Erythroblast (primary cell): ENCODE measurements around the gene RAB11FIP2.
"Not testable (repeated sequence)": the region's sequence is repeated elsewhere in the genome, so short reads cannot be mapped to it uniquely, and the experiment has no call there.

Source experiments
- DNase-seq, 2 experiments: peaks; one replicate each; lab custom pipeline; 2025; lab: John Stamatoyannopoulos, UW
- GATA1 ChIP-seq: IDR thresholded peaks from 2 replicates; pipeline ENCODE4 v1.6.1; 2011; ENCODE audit warnings: low read depth, mild to moderate bottlenecking, control low read depth, low read length, moderate library complexity
- POLR2A ChIP-seq: IDR thresholded peaks from 2 replicates; pipeline ENCODE4 v1.6.1; 2011; ENCODE audit warnings: mild to moderate bottlenecking, low read length

RAB11FIP2 gene, protein sequence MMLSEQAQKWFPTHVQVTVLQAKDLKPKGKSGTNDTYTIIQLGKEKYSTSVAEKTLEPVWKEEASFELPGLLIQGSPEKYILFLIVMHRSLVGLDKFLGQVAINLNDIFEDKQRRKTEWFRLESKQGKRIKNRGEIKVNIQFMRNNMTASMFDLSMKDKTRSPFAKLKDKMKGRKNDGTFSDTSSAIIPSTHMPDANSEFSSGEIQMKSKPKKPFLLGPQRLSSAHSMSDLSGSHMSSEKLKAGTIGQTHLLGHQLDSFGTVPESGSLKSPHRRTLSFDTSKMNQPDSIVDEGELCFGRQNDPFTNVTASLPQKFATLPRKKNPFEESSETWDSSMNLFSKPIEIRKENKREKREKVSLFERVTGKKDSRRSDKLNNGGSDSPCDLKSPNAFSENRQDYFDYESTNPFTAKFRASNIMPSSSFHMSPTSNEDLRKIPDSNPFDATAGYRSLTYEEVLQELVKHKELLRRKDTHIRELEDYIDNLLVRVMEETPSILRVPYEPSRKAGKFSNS

GRCh38 chr10:118046395-118047156, at the start of gene RAB11FIP2:
TSS of gene RAB11FIP2 (minus strand) at chr10:118046941. CDS start at chr10:118046163, 778 bp downstream.
- TF ChIP-seq GATA1: no peak
- peak; percentile 63 for TF ChIP-seq POLR2A
- peak; percentile 93 to 96 for DNase-seq

GRCh38 chr10:118096022-118096421, 49.3 kb upstream of the RAB11FIP2 start:
- TF ChIP-seq GATA1 (no peak), POLR2A (no peak)
- DNase-seq: no peak

- DNase-seq: no peak
- no peak for TF ChIP-seq GATA1
Observed at GRCh38 chr10:118092209-118092608, 45.5 kb upstream of the RAB11FIP2 start.

DNA sequence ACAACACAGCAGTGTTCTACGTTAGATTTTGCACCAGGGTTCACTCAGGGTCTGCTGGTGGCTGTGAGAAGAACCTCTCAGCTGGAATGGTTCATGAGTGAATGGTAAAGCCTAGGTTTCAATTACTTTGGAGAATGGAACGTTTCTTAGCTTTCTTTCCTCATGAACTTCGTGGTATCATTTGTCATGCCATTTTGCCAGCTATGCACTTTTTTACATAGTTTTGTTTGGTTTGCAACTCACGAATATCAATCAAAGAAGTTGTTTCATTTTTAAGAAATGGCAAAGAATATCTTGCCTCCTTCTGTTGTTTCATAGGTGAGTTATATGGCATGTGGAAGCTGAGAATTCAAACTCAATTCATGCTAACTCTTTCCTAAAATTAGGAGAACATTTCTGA, 34.1 kb upstream of the RAB11FIP2 start:
- TF ChIP-seq GATA1: no peak
- TF ChIP-seq POLR2A: no peak

GRCh38 chr10:118076705-118077104, 30.0 kb upstream of the RAB11FIP2 start:
- no peak for TF ChIP-seq POLR2A

More for the DNA sequence above, 34.1 kb upstream of the RAB11FIP2 start:
- DNase-seq: no peak

GRCh38 chr10:118072840-118073239, 26.1 kb upstream of the RAB11FIP2 start:
- TF ChIP-seq GATA1 (no peak), POLR2A (no peak)
- DNase-seq: no peak

More at GRCh38 chr10:118076705-118077104, 30.0 kb upstream of the RAB11FIP2 start:
- DNase-seq: no peak

DNA sequence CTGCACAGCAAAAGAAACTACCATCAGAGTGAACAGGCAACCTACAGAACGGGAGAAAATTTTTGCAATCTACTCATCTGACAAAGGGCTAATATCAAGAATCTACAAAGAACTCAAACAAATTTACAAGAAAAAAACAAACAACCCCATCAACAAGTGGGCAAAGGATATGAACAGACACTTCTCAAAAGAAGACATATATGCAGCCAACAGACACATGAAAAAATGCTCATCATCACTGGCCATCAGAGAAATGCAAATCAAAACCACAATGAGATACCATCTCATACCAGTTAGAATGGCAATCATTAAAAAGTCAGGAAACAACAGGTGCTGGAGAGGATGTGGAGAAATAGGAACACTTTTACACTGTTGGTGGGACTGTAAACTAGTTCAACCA, 20.6 kb upstream of the RAB11FIP2 start:
- not testable (repeated sequence) for DNase-seq

GRCh38 chr10:118062798-118063238, 16.1 kb upstream of the RAB11FIP2 start:
- no peak for DNase-seq
- no peak for TF ChIP-seq POLR2A
- TF ChIP-seq GATA1: no peak

DNA sequence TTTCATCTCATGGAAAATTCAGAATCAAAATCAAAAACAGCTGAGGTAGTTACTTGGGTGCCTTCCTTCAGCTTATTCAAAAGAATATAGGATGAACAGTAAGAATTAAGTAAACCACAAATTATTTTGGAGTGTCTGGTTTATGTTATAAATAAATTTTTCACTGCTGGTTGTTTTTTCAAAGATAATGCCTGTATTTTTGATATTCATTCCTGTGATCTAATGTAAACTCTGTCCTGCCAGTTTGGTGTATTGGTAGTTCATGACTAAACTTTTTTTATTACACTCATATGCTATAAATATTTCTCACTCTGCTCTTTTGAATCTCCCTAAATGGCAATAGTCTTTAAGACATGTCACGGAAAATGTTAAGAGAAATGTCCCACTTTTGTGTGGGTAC, 11.6 kb upstream of the RAB11FIP2 start:
- no peak for DNase-seq
- TF ChIP-seq POLR2A (no peak), GATA1 (no peak)

DNA sequence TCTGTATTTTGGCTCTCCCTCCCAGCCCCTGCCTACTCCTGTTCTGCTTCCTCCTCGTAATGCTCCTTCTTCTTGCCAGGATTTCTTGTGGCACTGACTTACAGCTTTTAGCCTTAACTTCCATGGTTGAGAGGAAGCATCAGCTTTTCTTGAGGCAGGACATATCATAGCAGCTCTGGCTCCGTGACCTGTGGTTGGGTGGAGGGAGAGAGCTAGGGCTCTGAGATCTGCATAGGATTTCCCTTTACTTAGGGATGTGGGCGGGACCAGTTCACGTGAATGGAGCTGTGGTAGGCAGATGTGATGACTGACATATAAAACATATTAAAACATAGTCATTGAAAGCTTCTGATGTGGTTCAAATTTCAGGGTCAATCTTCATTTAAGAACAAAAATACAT, 10.6 kb upstream of the RAB11FIP2 start:
- no peak for DNase-seq
- TF ChIP-seq POLR2A: no peak
- no peak for TF ChIP-seq GATA1

DNA sequence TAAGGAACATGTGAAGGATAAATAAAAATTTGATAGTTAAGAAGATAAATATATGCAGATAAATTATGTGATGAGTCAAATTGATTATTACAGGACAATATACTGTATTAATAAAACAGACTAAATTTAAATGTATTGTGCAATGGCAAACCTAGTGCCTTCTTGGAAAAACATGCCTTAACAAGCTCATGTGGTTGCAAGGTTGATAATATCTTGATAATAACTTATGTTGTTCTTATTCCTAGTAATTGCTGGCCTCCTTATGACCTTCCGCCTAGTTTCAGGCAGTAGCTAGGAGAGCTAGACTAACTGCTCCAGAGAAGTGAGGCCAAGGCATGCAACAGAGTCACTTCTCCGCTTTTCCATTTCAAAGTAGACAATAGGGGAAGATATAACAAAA, 7.6 kb upstream of the RAB11FIP2 start:
- DNase-seq: no peak
- TF ChIP-seq POLR2A: no peak
- no peak for TF ChIP-seq GATA1

DNA sequence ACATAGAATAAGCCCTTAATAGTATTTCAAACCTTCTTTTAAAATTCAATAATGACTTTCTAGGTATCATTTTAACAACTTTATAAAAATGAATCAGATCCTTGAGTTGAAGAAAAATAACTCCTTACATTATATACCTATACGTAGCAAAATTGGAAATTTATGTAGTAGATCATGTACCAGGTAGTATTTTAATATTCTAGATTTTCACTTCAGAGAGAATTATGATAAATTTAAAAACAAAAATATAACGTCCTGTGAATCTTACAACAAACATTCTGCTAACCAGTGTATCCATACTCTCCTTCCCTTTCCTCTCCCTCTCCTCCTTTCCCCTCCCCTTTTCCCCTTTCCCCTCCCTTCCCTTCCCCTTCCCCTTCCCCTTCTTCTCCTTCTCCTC, 6.1 kb upstream of the RAB11FIP2 start:
- DNase-seq: no peak

GRCh38 chr10:118047880-118048279, 1.1 kb upstream of the RAB11FIP2 start:
- TF ChIP-seq GATA1 (no peak), POLR2A (no peak)
- DNase-seq: no peak

More for the DNA sequence above, 6.1 kb upstream of the RAB11FIP2 start:
- TF ChIP-seq GATA1 (no peak), POLR2A (no peak)

DNA sequence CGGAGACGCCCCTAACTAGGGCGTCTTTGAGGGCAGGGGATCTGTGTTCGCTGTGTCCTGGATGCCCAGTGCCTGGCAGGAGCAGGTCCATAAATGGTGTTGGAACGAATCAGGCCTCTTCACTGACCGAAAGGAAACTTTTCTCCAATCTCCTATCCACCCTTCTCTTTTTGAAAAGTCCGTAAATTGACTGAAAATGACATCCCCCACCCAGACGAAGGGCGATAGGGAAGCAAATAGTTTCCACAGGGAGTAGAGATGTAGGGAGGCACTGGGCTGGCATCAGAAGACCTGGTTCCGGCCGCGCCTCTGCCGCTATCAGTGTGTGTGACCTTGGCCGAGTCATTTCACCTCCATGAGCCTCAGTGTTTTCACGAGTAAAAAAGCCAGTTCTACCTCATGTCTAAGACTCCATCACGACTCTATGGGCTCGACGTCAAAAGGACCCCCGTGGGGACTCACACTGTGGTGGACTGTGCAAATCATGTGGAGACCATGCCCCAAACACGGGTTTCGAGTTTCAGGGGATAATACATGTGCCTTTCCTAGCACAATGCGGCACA, 497 bp upstream of the RAB11FIP2 start:
- DNase-seq: peak in 1 of 2 experiments; percentile 42
- TF ChIP-seq GATA1 (no peak), POLR2A (no peak)
